Heart left ventricle (tissue), 13 donors: ENCODE measurements around the gene PTPRN2.

Experiments used
- POLR2A ChIP-seq, 2 donors: fragments of 450-650 bp; IDR thresholded peaks; one replicate each; pipeline ENCODE4 v1.6.1; 2017; ENCODE audit warnings: antibody characterized with exemption in 2 of 2, mild to moderate bottlenecking in 2 of 2, moderate library complexity in 2 of 2
- TF ChIP-seq, protein P1 (sequence below), 12 donors: fragments of 200-600 bp; sonication (generic) in 4 of 12; IDR thresholded peaks; one replicate each; pipeline versions ENCODE4 v1.5.0 to v1.8.0; 2018 to 2022; ENCODE audit warnings: antibody characterized with exemption in 12 of 12, mild to moderate bottlenecking in 5 of 12
- donor health status: ischemic (EF 13 %, LVEDD 7.1; RV severe dilation, severe dysfunction).
- donor health status: DM: no; HTN: yes; CAD: no.
- donor health status: DM: no; HTN: no; CAD: no.
- donor health status: ischemic (EF 25% LVEDD 6.9; RV normal size, moderate dysfunction).
- donor health status: ischemic (EF 25% LVEDD 5.7; RV mildly dilated, moderate dysfunction).
- donor health status: ischemic (EF 35%, LVEDD 5.7; RV mildly dilated, moderate dysfunction).
- donor health status: nonischemic (EF 11% LVEDD 7.7; RV severe dilation, severe dysfunction).
- donor health status: DM: yes; HTN: yes; CAD: no.
- donor health status: PGD.
- donor health status: ischemic (EF 29% LVEDD 5.4; RV normal size, mild dysfunction).
- donor health status: nonischemic (EF 23%, LVEDD 6.1; RV moderate dilation, normal function).

DNA sequence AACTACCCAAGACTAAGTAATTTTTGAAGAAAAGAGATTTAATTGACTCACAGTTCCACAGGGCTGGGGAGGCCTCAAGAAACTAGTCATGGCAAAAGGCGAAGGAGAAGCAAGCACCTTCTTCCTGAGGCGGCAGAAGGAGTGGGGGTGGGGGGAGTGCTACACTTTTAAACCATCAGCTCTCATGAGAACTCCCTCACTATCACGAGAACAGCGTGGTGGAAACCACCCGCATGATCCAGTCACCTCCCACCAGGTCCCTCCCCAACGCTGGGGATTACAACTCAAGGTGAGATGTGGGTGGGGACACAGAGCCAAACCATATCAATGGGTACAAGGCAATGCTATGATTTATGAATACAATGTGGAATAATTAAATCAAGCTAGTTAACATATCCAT is 241.9 kb downstream of the PTPRN2 start:
- TF ChIP-seq, protein P1, sequence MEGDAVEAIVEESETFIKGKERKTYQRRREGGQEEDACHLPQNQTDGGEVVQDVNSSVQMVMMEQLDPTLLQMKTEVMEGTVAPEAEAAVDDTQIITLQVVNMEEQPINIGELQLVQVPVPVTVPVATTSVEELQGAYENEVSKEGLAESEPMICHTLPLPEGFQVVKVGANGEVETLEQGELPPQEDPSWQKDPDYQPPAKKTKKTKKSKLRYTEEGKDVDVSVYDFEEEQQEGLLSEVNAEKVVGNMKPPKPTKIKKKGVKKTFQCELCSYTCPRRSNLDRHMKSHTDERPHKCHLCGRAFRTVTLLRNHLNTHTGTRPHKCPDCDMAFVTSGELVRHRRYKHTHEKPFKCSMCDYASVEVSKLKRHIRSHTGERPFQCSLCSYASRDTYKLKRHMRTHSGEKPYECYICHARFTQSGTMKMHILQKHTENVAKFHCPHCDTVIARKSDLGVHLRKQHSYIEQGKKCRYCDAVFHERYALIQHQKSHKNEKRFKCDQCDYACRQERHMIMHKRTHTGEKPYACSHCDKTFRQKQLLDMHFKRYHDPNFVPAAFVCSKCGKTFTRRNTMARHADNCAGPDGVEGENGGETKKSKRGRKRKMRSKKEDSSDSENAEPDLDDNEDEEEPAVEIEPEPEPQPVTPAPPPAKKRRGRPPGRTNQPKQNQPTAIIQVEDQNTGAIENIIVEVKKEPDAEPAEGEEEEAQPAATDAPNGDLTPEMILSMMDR (IDR thresholded peaks at IDR 0.05): no peak
- no peak for TF ChIP-seq POLR2A (IDR thresholded peaks at IDR 0.05)
